ENCODE data around the gene TRMT6. TPM values are rescaled to one million over a fixed set of nuclear protein-coding genes. Genes with fewer than 3 reads are reported as not detected.

TRMT6 gene
- total and polyA plus RNA-seq, 10 donors: 8.5 to 15.2 (median 10.9) TPM

DNA sequence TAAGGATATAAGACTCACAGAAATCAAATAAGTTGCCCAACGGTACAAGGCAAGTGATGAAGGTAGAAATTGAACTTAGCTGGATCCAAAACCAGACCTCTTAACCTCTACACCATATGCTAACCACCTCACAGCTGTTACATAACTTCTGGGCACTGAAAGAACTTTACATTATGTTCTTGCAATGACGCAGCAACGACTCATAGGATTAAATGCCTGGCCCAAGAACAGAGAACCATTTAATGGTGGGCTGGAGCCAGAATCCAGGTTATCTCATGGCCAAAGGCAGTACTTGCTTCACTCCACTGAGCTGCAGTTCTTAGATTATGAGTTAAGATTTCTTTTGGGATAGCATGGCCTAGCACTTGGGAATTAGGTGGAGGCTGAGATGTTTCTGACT lies 4.4 kb downstream of the TRMT6 start:
- peaks cover 7 to 49% (median 35%) of the 10 kb centered on the region in 6 donors for H3K4me1 ChIP-seq
- no peak overlapping the region for H3K4me3 ChIP-seq
- H3K27me3 ChIP-seq (replicated peaks in 1 of 7): no peaks in the 10 kb centered on the region
- no peak overlapping the region for H3K27ac ChIP-seq
- no peaks in the 10 kb centered on the region for H3K9me3 ChIP-seq
- TF ChIP-seq POLR2AphosphoS5 (IDR thresholded peaks at IDR 0.05) (no peak), POLR2A (IDR thresholded peaks at IDR 0.05) (no peak)
- TF ChIP-seq, protein P1, sequence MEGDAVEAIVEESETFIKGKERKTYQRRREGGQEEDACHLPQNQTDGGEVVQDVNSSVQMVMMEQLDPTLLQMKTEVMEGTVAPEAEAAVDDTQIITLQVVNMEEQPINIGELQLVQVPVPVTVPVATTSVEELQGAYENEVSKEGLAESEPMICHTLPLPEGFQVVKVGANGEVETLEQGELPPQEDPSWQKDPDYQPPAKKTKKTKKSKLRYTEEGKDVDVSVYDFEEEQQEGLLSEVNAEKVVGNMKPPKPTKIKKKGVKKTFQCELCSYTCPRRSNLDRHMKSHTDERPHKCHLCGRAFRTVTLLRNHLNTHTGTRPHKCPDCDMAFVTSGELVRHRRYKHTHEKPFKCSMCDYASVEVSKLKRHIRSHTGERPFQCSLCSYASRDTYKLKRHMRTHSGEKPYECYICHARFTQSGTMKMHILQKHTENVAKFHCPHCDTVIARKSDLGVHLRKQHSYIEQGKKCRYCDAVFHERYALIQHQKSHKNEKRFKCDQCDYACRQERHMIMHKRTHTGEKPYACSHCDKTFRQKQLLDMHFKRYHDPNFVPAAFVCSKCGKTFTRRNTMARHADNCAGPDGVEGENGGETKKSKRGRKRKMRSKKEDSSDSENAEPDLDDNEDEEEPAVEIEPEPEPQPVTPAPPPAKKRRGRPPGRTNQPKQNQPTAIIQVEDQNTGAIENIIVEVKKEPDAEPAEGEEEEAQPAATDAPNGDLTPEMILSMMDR (IDR thresholded peaks at IDR 0.05 in 8 of 11, conservative IDR thresholded peaks at IDR 0.05 in 3 of 11): no peak
- no peak for DNase-seq
- peaks cover 4 to 73% (median 54%) of the 10 kb centered on the region in 6 donors for H3K36me3 ChIP-seq
- 67 to 91% (median 76%) methylated on average over 3 of the region's 3 CpGs for WGBS, 5 donors
- intact Hi-C loops (cut with DNase I; ENCODE audit: low total_unique reads): loop anchor here (10.0 kb wide), 1 partner anchor 151 kb away; no protein-coding TSS in a partner anchor

DNA sequence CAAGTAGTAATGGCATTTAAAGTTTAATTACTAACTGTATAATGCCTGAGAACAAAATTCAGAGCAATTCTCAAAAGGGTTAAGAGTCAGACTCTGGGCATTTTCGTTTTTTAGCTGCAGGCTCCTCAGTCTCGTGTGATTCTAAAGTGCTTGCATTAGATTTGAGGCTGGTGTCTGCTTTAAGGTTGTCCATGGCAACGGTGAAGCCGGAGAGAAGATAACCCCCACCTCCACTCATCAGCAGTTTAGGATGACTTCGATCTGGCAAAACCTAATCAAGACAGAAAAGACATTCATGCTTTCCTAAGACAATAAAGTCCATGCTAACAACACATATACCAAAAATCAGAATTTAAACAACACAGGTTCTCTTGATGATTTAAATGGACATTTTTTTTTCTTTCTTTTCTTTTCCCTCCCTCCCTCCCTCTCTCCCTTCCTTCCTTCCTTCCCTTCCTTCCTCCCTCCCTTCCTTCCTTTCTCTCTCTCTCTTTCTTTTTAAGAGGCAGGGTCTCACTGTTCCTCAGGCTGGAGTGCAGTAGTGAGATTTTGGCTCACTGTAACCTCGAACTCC lies 11.8 kb downstream of the TRMT6 start:
- TF ChIP-seq POLR2A (IDR thresholded peaks at IDR 0.05) (no peak), POLR2AphosphoS5 (IDR thresholded peaks at IDR 0.05) (no peak)
- TF ChIP-seq, protein P1 (IDR thresholded peaks at IDR 0.05 in 8 of 11, conservative IDR thresholded peaks at IDR 0.05 in 3 of 11): no peak
- 85 to 89% (median 88%) methylated on average over 6 of the region's 6 CpGs for WGBS, 5 donors
- no peak overlapping the region for H3K4me3 ChIP-seq
- H3K9me3 ChIP-seq: no peaks in the 10 kb centered on the region
- peaks cover 5 to 68% (median 62%) of the 10 kb centered on the region in 6 donors for H3K36me3 ChIP-seq
- DNase-seq: no peak
- H3K27me3 ChIP-seq (replicated peaks in 1 of 7): no peaks in the 10 kb centered on the region
- intact Hi-C loops (cut with DNase I; ENCODE audit: low total_unique reads): loop anchor here (10.0 kb wide), 1 partner anchor 414 kb away; no protein-coding TSS in a partner anchor
- H3K27ac ChIP-seq: no peak overlapping the region
- H3K4me1 ChIP-seq: peaks cover 0 to 9% (median 0%) of the 10 kb centered on the region in 6 donors

DNA sequence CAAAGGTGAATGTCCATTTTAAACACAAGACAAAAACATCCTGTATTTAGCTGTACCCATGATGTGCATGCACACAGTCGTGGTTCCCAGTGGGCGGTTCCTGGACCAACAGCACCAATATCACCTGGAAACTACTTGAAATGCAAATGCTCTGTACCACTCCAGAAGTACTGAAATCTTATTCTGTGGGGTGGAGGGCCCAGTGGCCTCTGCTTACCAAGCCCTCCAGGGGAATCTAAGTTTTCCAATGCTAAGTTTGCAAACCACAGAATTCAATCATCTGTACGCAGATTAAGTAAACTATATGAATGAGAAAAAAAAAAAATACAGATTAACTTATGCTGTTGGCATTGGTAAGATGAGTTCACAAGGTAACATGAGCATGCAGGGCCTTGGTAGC lies 14.1 kb downstream of the TRMT6 start:
- no peak overlapping the region for H3K4me3 ChIP-seq
- intact Hi-C loops (cut with DNase I; ENCODE audit: low total_unique reads): loop anchor here (10.0 kb wide), 1 partner anchor 411 kb away; no protein-coding TSS in a partner anchor
- no peaks in the 10 kb centered on the region for H3K9me3 ChIP-seq
- 76 to 89% (median 81%) methylated on average over 3 of the region's 3 CpGs for WGBS, 5 donors
- TF ChIP-seq POLR2AphosphoS5 (IDR thresholded peaks at IDR 0.05): no peak
- DNase-seq: no peak
- H3K27me3 ChIP-seq (replicated peaks in 1 of 7): no peaks in the 10 kb centered on the region
- peaks cover 5 to 45% (median 39%) of the 10 kb centered on the region in 6 donors for H3K36me3 ChIP-seq
- H3K27ac ChIP-seq: no peak overlapping the region
- H3K4me1 ChIP-seq: peaks cover 0 to 10% (median 0%) of the 10 kb centered on the region in 6 donors

DNA sequence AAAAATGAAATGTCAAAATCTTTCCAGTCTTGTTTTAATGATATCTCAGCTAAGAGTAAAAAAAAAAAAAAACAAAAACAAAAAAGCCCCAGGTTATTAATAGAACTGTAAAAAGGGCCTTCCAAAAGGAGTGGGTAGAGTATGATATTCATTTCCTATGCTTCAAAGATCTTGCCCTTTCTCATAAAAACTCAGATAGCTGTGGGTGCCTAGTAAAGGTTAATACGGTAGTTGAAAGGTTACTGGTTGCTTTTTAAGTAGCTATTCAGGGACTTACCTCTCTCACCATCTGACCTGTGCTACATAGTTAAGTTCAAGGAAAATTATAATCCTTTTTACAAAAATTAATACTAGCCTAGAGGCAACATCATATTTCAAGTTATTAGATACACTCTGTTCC lies 14.9 kb downstream of the TRMT6 start:
- intact Hi-C loops (cut with DNase I; ENCODE audit: low total_unique reads): loop anchor here (10.0 kb wide), 1 partner anchor 411 kb away; no protein-coding TSS in a partner anchor
- peaks cover 0 to 36% (median 30%) of the 10 kb centered on the region in 6 donors for H3K36me3 ChIP-seq
- no peaks in the 10 kb centered on the region for H3K9me3 ChIP-seq
- no peak overlapping the region for H3K4me3 ChIP-seq
- no peak for DNase-seq
- H3K4me1 ChIP-seq: peaks cover 0 to 10% (median 0%) of the 10 kb centered on the region in 6 donors
- TF ChIP-seq, protein P1 (IDR thresholded peaks at IDR 0.05 in 8 of 11, conservative IDR thresholded peaks at IDR 0.05 in 3 of 11): no peak
- TF ChIP-seq POLR2A (IDR thresholded peaks at IDR 0.05): no peak
- TF ChIP-seq POLR2AphosphoS5 (IDR thresholded peaks at IDR 0.05): no peak
- 40 to 74% (median 63%) methylated on average over 1 of the region's 1 CpG for WGBS, 5 donors
- H3K27ac ChIP-seq: no peak overlapping the region
- H3K27me3 ChIP-seq (replicated peaks in 1 of 7): no peaks in the 10 kb centered on the region

All from spleen (tissue), 11 donors.